ENCODE data around the gene MTERF1. TPM values are rescaled to one million over a fixed set of nuclear protein-coding genes. Genes with fewer than 3 reads are reported as not detected.
"Not testable (repeated sequence)": the region's sequence is repeated elsewhere in the genome, so short reads cannot be mapped to it uniquely, and the experiment has no call there.

MTERF1 gene
- total RNA-seq, 2 donors from 2014 or later = 15.4 to 20.3 TPM

GRCh38 chr7:91898240-91898992, 17.9 kb upstream of the MTERF1 start:
- no peak overlapping the region for H3K4me3 Mint-ChIP-seq

GRCh38 chr7:91894781-91895480, 14.4 kb upstream of the MTERF1 start:
- Mint-ChIP-seq H3K4me3 (no peak overlapping the region), H3K36me3 (ENCODE audit: low read depth) (peaks cover 2% of the 10 kb centered on the region)

More at GRCh38 chr7:91898240-91898992, 17.9 kb upstream of the MTERF1 start:
- H3K27ac Mint-ChIP-seq = no peak overlapping the region
- no peaks in the 10 kb centered on the region for H3K4me1 Mint-ChIP-seq
- ATAC-seq (no peak), DNase-seq (no peak)
- no peaks in the 10 kb centered on the region for H3K36me3 Mint-ChIP-seq (ENCODE audit: low read depth)
- H3K9me3 ChIP-seq (ENCODE audit: control insufficient read depth, low read length, poor library complexity, severe bottlenecking) = no peaks in the 10 kb centered on the region
- peaks cover 13% of the 10 kb centered on the region for H3K27me3 Mint-ChIP-seq

GRCh38 chr7:91893699-91894098, 13.2 kb upstream of the MTERF1 start:
- not testable (repeated sequence) for H3K4me3 Mint-ChIP-seq; DNase-seq; H3K27ac Mint-ChIP-seq; ATAC-seq; H3K4me1 Mint-ChIP-seq; H3K9me3 ChIP-seq (ENCODE audit: control insufficient read depth, low read length, poor library complexity, severe bottlenecking); H3K36me3 Mint-ChIP-seq (ENCODE audit: low read depth)
- peaks cover 28% of the 10 kb centered on the region for H3K27me3 Mint-ChIP-seq

More at GRCh38 chr7:91894781-91895480, 14.4 kb upstream of the MTERF1 start:
- peaks cover 28% of the 10 kb centered on the region for H3K27me3 Mint-ChIP-seq
- H3K9me3 ChIP-seq (ENCODE audit: control insufficient read depth, low read length, poor library complexity, severe bottlenecking) = no peaks in the 10 kb centered on the region
- H3K27ac Mint-ChIP-seq = no peak overlapping the region
- no peak for ATAC-seq
- no peak for DNase-seq
- H3K4me1 Mint-ChIP-seq = no peaks in the 10 kb centered on the region

GRCh38 chr7:91892821-91893340, 12.4 kb upstream of the MTERF1 start:
- Mint-ChIP-seq H3K4me1 (no peaks in the 10 kb centered on the region), H3K27ac (peak overlapping the region; percentile 34), H3K4me3 (no peak overlapping the region), H3K36me3 (ENCODE audit: low read depth) (peaks cover 2% of the 10 kb centered on the region), H3K27me3 (peaks cover 28% of the 10 kb centered on the region)
- ATAC-seq = no peak
- DNase-seq = no peak
- no peaks in the 10 kb centered on the region for H3K9me3 ChIP-seq (ENCODE audit: control insufficient read depth, low read length, poor library complexity, severe bottlenecking)

GRCh38 chr7:91892099-91892705, 11.7 kb upstream of the MTERF1 start:
- ATAC-seq (no peak), DNase-seq (no peak)
- Mint-ChIP-seq H3K4me3 (no peak overlapping the region), H3K4me1 (no peaks in the 10 kb centered on the region), H3K36me3 (ENCODE audit: low read depth) (peaks cover 2% of the 10 kb centered on the region), H3K27me3 (peaks cover 28% of the 10 kb centered on the region), H3K27ac (no peak overlapping the region)
- H3K9me3 ChIP-seq (ENCODE audit: control insufficient read depth, low read length, poor library complexity, severe bottlenecking) = no peaks in the 10 kb centered on the region

DNA sequence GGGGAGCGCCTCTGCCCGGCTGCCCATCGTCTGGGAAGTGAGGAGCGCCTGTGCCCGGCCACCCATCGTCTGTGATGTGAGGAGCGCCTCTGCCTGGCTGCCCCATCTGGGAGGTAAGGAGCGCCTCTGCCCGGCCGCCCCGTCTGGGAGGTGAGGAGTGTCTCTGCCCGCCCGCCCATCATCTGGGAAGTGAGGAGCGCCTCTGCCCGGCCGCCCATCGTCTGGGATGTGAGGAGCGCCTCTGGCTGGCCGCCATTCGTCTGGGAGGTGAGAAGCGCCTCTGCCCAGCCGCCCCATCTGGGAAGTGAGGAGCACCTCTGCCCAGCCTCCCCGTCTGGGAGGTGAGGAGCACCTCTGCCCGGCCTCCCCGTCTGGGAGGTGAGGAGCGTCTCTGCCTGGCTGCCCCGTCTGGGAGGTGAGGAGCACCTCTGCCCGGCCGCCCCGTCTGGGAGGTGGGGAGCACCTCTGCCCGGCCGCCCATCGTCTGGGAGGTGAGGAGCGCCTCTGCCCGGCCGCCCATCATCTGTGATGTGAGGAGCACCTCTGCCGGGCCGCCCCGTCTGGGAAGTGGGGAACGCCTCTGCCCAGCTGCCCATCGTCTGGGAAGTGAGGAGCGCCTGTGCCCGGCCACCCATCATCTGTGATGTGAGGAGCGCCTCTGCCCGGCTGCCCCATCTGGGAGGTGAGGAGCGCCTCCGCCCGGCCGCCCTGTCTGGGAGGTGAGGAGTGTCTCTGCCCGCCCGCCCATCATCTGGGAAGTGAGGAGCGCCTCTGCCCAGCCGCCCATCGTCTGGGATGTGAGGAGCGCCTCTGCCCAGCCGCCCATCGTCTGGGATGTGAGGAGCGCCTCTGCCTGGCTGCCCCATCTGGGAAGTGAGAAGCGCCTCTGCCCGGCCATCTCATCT, 8.0 kb upstream of the MTERF1 start:
- H3K27me3 Mint-ChIP-seq = peaks cover 16% of the 10 kb centered on the region
- not testable (repeated sequence) for H3K4me1 Mint-ChIP-seq; H3K27ac Mint-ChIP-seq; H3K36me3 Mint-ChIP-seq (ENCODE audit: low read depth); DNase-seq; H3K4me3 Mint-ChIP-seq; ATAC-seq; H3K9me3 ChIP-seq (ENCODE audit: control insufficient read depth, low read length, poor library complexity, severe bottlenecking)

GRCh38 chr7:91887336-91888213, 7.1 kb upstream of the MTERF1 start:
- H3K9me3 ChIP-seq (ENCODE audit: control insufficient read depth, low read length, poor library complexity, severe bottlenecking); H3K27me3 Mint-ChIP-seq; ATAC-seq; H3K27ac Mint-ChIP-seq; H3K4me3 Mint-ChIP-seq; DNase-seq; H3K36me3 Mint-ChIP-seq (ENCODE audit: low read depth); H3K4me1 Mint-ChIP-seq: not testable (repeated sequence)

DNA sequence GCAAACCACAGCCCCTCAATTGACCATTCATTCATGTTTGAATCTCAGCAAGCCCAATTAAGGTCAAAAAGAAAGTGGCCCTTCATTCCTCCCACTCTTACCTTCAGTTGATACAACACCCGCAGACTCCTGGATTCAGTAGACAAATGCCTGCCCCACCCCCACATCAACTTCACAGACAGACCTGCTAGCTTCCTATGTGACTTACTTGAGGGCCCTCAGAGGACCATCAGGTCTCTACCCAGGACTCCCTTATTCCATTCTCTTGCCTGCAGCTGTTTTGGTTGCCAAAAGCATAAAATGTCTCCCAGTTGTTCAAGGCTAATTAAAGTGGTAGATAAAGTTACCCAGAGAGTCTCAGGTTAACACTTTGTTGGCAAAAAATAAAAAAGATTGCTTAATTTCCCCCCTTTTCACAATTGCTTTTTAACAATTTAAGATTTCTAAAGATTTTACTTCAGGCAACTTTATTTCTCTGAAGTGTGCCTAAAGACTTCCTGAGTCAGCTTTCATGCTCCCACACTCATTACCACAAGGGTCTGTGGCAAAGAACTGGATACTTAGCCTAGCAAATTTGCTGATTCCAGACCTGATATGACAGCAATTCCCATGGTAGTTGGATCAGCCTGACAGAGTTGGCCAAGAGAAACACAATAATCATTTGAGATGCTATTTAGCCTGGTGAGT, 3.3 kb upstream of the MTERF1 start:
- Mint-ChIP-seq H3K27ac (no peak overlapping the region), H3K4me3 (no peak overlapping the region), H3K36me3 (ENCODE audit: low read depth) (peaks cover 3% of the 10 kb centered on the region), H3K27me3 (no peaks in the 10 kb centered on the region), H3K4me1 (peaks cover 21% of the 10 kb centered on the region)
- DNase-seq = no peak
- no peak for ATAC-seq
- H3K9me3 ChIP-seq (ENCODE audit: control insufficient read depth, low read length, poor library complexity, severe bottlenecking) = no peaks in the 10 kb centered on the region

GRCh38 chr7:91880016-91880412, 488 bp downstream of the MTERF1 start:
- H3K27me3 Mint-ChIP-seq = no peaks in the 10 kb centered on the region
- H3K27ac Mint-ChIP-seq = peak overlapping the region; percentile 95
- DNase-seq (no peak), ATAC-seq (no peak)
- peak overlapping the region; percentile 99 for H3K4me3 Mint-ChIP-seq
- H3K36me3 Mint-ChIP-seq (ENCODE audit: low read depth) = peaks cover 9% of the 10 kb centered on the region
- no peaks in the 10 kb centered on the region for H3K9me3 ChIP-seq (ENCODE audit: control insufficient read depth, low read length, poor library complexity, severe bottlenecking)
- H3K4me1 Mint-ChIP-seq = peaks cover 39% of the 10 kb centered on the region

DNA sequence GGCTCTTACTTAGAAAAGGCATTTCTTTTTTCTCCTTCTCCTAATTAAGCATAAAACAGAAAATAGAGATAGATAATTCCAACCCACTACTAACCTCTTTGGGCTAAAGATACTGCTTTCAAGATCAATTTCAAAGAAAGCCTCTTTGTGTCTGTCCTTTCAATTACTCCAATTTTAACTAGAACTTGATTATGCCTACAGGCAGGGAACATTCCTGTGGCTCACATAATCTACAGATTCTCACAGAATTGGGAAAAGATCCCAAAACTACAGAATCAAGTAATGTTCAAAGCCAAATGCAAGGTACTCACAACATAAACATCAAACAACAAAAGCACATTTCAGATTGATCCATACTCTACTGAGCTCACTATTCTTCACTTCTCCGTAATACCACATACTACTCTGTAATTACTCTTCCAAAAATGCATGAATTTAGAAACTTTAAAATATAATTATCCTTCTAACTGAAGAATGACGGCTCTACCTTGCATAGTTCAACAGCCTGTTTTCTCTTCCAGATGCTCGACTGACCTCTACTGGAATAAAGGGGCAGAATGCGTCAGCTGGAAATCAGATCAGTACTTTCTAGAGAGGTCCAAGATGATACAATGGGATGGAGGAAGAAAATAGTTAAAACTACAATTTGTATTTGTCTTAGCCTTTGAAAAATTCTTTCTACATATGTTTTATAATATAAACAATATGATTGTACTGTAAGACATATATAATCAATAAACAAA, 3.9 kb downstream of the MTERF1 start:
- Mint-ChIP-seq H3K4me1 (peaks cover 38% of the 10 kb centered on the region), H3K27me3 (no peaks in the 10 kb centered on the region), H3K27ac (no peak overlapping the region), H3K36me3 (ENCODE audit: low read depth) (peaks cover 9% of the 10 kb centered on the region), H3K4me3 (no peak overlapping the region)
- DNase-seq (no peak), ATAC-seq (no peak)
- H3K9me3 ChIP-seq (ENCODE audit: control insufficient read depth, low read length, poor library complexity, severe bottlenecking) = no peaks in the 10 kb centered on the region

- no peak for DNase-seq
- H3K9me3 ChIP-seq (ENCODE audit: control insufficient read depth, low read length, poor library complexity, severe bottlenecking) = no peaks in the 10 kb centered on the region
- H3K36me3 Mint-ChIP-seq (ENCODE audit: low read depth) = peaks cover 9% of the 10 kb centered on the region
- H3K27ac Mint-ChIP-seq = no peak overlapping the region
- no peak for ATAC-seq
- H3K4me3 Mint-ChIP-seq = no peak overlapping the region
- H3K4me1 Mint-ChIP-seq = peaks cover 42% of the 10 kb centered on the region
- no peaks in the 10 kb centered on the region for H3K27me3 Mint-ChIP-seq
Measured at GRCh38 chr7:91875851-91876250, 4.7 kb downstream of the MTERF1 start.
